Measurements from ENCODE around the gene TAX1BP1.
"Not testable (repeated sequence)": the region's sequence is repeated elsewhere in the genome, so short reads cannot be mapped to it uniquely, and the experiment has no call there.

TAX1BP1 gene

DNA sequence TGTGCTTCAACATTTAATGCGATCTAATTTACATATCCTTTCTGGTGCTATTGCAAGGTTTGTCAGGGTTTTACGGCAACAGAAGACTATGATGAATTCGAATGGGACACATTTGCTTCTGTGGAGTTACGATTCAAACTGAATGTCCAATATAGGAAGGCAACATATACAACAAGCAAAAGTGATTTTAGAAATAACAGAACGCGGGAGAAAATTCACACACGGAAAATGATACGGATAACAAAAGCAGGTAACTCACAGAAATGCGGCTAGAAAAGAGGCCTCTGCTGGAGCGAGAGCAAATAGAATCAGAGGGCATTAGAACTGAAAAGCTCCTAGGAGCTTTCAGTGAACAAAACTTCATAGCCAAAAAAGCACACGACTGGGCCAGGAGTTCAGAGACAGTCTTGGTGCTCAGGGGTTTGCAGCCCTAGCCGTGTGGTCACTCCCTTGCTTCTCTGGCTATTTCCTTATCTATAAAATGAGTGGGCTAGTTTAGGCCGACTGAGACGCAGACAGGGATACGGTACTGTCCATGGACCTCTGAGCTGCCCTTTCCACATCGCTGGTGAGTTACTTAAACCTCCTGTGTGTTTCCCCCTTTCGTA lies 557 bp upstream of the TAX1BP1 start:
- no peak for DNase-seq (ENCODE audit: insufficient read length)
- no peak for TF ChIP-seq POLR2A (IDR thresholded peaks at IDR 0.05; ENCODE audit: low read depth, low read length)
- no peak for TF ChIP-seq POLR2AphosphoS5 (IDR thresholded peaks at IDR 0.05; ENCODE audit: low read depth, low read length)
- TF ChIP-seq TAF1 (IDR thresholded peaks at IDR 0.05; ENCODE audit: borderline replicate concordance, low read depth, low read length), result no peak
- FAIRE-seq, result peak; percentile 40

DNA sequence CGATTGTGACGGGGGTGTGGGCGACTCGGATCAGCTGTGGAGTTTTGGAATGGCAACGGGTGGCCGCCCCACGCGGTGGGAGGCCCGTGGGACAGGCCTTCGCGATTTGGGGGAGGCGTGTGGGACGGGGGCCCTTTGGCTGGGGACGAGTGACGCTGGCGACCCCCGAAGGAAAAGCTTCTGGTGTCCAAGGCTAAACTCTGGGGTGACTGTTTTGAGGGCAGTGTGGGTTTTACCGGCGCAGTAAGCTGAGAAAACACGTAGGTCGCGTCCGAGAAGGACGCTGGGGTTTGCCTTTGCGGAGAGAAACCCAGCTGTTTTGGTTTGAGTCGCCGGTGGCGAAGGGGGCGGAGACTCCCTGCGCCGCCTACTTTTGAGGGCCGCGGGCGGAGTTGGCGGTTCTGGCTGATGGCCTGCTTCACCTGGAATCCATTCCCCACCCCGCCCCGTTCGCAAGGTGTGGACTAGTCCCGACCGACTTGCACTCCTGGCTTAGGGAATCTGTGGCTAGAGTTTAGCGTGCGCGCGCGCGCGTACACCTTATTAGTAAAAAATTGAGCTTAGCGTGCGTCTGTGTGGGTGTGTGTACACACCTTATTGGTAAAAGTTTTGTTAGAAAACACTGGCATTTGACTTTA lies 606 bp downstream of the TAX1BP1 start:
- DNase-seq (ENCODE audit: insufficient read length) (peak; percentile 61), FAIRE-seq (peak; percentile 83)
- TF ChIP-seq POLR2AphosphoS5 (IDR thresholded peaks at IDR 0.05; ENCODE audit: low read depth, low read length) (no peak), POLR2A (IDR thresholded peaks at IDR 0.05; ENCODE audit: low read depth, low read length) (no peak), TAF1 (IDR thresholded peaks at IDR 0.05; ENCODE audit: borderline replicate concordance, low read depth, low read length) (no peak)

DNA sequence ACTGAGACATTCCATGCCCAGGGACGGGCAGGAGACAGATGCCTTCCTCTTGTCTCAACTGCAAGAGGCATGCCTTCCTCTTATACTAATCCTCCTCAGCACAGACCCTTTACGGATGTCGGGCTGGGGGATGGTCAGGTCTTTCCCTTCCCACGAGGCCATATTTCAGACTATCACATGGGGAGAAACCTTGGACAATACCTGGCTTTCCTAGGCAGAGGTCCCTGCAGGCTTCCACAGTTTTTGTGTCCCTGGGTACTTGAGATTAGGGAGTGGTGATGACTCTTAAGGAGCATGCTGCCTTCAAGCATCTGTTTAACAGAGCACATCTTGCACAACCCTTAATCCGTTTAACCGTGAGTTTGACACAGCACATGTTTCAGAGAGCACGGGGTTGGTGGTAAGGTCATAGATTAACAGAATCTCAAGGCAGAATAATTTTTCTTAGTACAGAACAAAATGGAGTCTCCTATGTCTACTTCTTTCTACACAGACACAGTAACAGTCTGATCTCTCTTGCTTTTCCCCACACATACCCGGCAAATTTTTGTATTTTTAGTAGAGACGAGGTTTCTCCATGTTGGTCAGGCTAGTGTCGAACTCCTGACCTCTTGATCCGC lies 2.2 kb downstream of the TAX1BP1 start:
- DNase-seq (ENCODE audit: insufficient read length); FAIRE-seq: not testable (repeated sequence)

- no peak for TF ChIP-seq POLR2AphosphoS5 (IDR thresholded peaks at IDR 0.05; ENCODE audit: low read depth, low read length)
- no peak for TF ChIP-seq POLR2A (IDR thresholded peaks at IDR 0.05; ENCODE audit: low read depth, low read length)
- no peak for TF ChIP-seq TAF1 (IDR thresholded peaks at IDR 0.05; ENCODE audit: borderline replicate concordance, low read depth, low read length)
- peak; percentile 73 for FAIRE-seq
- DNase-seq (ENCODE audit: insufficient read length), result no peak
Observed at GRCh38 chr7:27745064-27745583, 5.2 kb downstream of the TAX1BP1 start.

DNA sequence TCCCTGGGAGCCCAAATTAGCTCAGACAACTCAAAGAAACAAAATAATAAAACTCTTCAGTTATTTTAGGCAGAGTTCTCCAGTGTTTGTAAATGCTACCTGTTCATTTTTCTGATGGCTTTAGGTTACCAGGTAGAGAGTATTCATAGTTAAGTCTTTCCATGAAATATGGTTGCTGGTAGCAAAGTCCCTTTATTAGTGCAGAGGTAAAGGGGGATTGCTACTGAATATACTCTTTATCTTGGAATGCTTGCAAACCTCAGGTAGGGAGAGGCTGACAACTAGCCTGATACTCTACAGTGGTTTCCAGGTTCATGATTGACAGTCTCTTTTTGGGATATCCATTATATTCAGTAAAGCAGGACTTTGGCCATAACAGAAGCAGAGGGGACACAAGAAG lies 6.5 kb downstream of the TAX1BP1 start:
- FAIRE-seq (no peak), DNase-seq (ENCODE audit: insufficient read length) (no peak)
- TF ChIP-seq TAF1 (IDR thresholded peaks at IDR 0.05; ENCODE audit: borderline replicate concordance, low read depth, low read length) (no peak), POLR2A (IDR thresholded peaks at IDR 0.05; ENCODE audit: low read depth, low read length) (no peak)

GRCh38 chr7:27746978-27747377 lies 7.0 kb downstream of the TAX1BP1 start:
- DNase-seq (ENCODE audit: insufficient read length) (no peak), FAIRE-seq (no peak)
- no peak for TF ChIP-seq POLR2AphosphoS5 (IDR thresholded peaks at IDR 0.05; ENCODE audit: low read depth, low read length)
- no peak for TF ChIP-seq TAF1 (IDR thresholded peaks at IDR 0.05; ENCODE audit: borderline replicate concordance, low read depth, low read length)
- no peak for TF ChIP-seq POLR2A (IDR thresholded peaks at IDR 0.05; ENCODE audit: low read depth, low read length)

GRCh38 chr7:27747589-27748368 lies 7.8 kb downstream of the TAX1BP1 start:
- FAIRE-seq (no peak), DNase-seq (ENCODE audit: insufficient read length) (no peak)

DNA sequence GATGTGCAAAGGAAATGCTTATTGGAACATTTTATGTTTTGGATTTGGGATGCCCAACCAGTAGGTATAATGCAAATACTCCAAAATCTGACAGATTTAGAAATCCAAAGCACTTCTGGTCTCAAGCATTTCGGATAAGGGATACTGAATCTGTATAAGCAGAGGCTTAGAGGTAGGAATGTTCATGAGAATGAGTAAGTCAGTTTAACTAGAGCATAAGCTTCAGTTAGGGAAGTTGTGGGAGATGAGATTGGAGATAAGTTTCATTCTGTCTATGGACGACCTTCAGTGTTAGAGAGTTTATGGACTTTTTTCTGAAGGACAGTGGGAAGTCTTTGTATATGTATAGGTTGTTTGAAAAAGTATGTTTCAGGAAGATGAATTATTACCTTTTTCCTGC lies 10.4 kb downstream of the TAX1BP1 start:
- TF ChIP-seq POLR2A (IDR thresholded peaks at IDR 0.05; ENCODE audit: low read depth, low read length), result no peak
- TF ChIP-seq POLR2AphosphoS5 (IDR thresholded peaks at IDR 0.05; ENCODE audit: low read depth, low read length), result no peak
- no peak for TF ChIP-seq TAF1 (IDR thresholded peaks at IDR 0.05; ENCODE audit: borderline replicate concordance, low read depth, low read length)
- FAIRE-seq (no peak), DNase-seq (ENCODE audit: insufficient read length) (no peak)

More at GRCh38 chr7:27747589-27748368, 7.8 kb downstream of the TAX1BP1 start:
- no peak for TF ChIP-seq POLR2A (IDR thresholded peaks at IDR 0.05; ENCODE audit: low read depth, low read length)
- TF ChIP-seq TAF1 (IDR thresholded peaks at IDR 0.05; ENCODE audit: borderline replicate concordance, low read depth, low read length), result no peak
- no peak for TF ChIP-seq POLR2AphosphoS5 (IDR thresholded peaks at IDR 0.05; ENCODE audit: low read depth, low read length)

- TF ChIP-seq TAF1 (IDR thresholded peaks at IDR 0.05; ENCODE audit: borderline replicate concordance, low read depth, low read length) (no peak), POLR2AphosphoS5 (IDR thresholded peaks at IDR 0.05; ENCODE audit: low read depth, low read length) (no peak), POLR2A (IDR thresholded peaks at IDR 0.05; ENCODE audit: low read depth, low read length) (no peak)
- FAIRE-seq, result no peak
- no peak for DNase-seq (ENCODE audit: insufficient read length)
Observed at GRCh38 chr7:27751888-27752660, 12.1 kb downstream of the TAX1BP1 start.

DNA sequence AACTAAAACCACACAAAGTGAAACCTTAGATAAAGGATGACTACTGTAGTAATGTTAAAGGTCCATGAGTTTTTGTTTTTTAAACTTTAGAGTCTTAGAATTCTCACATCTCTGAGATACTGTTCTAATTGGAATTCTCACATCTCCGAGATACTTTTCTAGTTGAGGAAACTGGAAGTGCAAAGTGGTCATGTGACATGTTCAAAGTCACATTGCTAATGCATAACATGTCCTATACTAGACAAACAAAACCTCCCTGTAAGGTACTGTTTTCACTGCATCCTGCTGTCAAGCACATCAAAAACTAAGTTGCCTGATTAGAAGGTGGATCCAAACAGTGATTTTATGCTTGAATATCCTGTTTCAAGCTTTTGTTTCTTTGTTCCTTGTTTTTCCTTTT lies 13.9 kb downstream of the TAX1BP1 start:
- TF ChIP-seq POLR2AphosphoS5 (IDR thresholded peaks at IDR 0.05; ENCODE audit: low read depth, low read length) (no peak), POLR2A (IDR thresholded peaks at IDR 0.05; ENCODE audit: low read depth, low read length) (no peak), TAF1 (IDR thresholded peaks at IDR 0.05; ENCODE audit: borderline replicate concordance, low read depth, low read length) (no peak)
- peak; percentile 5 for FAIRE-seq
- DNase-seq (ENCODE audit: insufficient read length), result no peak

DNA sequence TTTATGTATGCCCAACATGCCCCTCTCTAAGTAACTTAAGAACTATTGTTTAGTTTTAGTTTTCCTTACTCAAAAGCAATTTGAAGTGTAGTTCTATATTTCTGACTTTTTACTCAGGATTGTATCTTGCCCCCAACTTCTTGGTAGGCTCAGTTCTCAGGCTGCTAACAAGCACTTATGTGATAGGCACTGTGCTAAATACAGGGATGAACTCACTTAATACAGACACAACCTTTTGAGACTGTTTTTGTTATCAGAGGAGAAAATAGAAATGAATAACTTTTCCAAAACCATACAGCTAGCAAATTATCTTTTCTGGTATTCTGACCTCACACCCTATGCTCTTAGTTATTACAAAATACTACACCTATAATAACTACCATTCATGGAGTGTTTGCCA lies 16.3 kb downstream of the TAX1BP1 start:
- TF ChIP-seq TAF1 (IDR thresholded peaks at IDR 0.05; ENCODE audit: borderline replicate concordance, low read depth, low read length) (no peak), POLR2A (IDR thresholded peaks at IDR 0.05; ENCODE audit: low read depth, low read length) (no peak), POLR2AphosphoS5 (IDR thresholded peaks at IDR 0.05; ENCODE audit: low read depth, low read length) (no peak)
- no peak for DNase-seq (ENCODE audit: insufficient read length)
- FAIRE-seq, result no peak

Measured in GM12892 (cell line).